Neural cell (in vitro differentiated cells): ENCODE results near the gene MYO1F. TPM values are rescaled to one million over a fixed set of nuclear protein-coding genes. Genes with fewer than 3 reads are reported as not detected.

Experiments
- H2AFZ ChIP-seq: fragments of 200-600, 300-800 bp; sonication (generic), shearing (Covaris generic); 2 replicates; pipeline ENCODE4 v1.6.0; 2014; ENCODE audit warnings: low read depth, mild to moderate bottlenecking, antibody characterized with exemption, low read length, moderate library complexity
- H3F3A ChIP-seq: fragments of 200-600 bp; shearing (Covaris generic); 2 replicates; pipeline ENCODE4 v1.6.1; 2016; ENCODE audit warnings: mild to moderate bottlenecking, moderate library complexity, mixed read lengths, antibody characterized with exemption, low read length; ENCODE audit not compliant: insufficient read depth, poor library complexity, severe bottlenecking
- H3K27ac ChIP-seq: fragments of 200-600, 300-800 bp; sonication (generic), shearing (Covaris generic); 2 replicates; pipeline ENCODE4 v1.5.1; 2014; ENCODE audit warnings: mild to moderate bottlenecking, low read length, moderate library complexity
- H3K27me3 ChIP-seq: fragments of 300-800, 200-600 bp; sonication (generic), shearing (Covaris generic); 2 replicates; pipeline ENCODE4 v1.6.0; 2014; ENCODE audit warnings: mild to moderate bottlenecking, low read depth, low read length, moderate library complexity; ENCODE audit not compliant: insufficient read depth
- H3K36me3 ChIP-seq: fragments of 300-800, 200-600 bp; sonication (generic), shearing (Covaris generic); 2 replicates; pipeline ENCODE4 v1.5.1; 2014; ENCODE audit warnings: mild to moderate bottlenecking, antibody characterized with exemption, low read length, moderate library complexity; ENCODE audit not compliant: insufficient read depth
- H3K4me2 ChIP-seq: fragments of 300-800, 200-600 bp; sonication (generic), shearing (Covaris generic); 2 replicates; pipeline ENCODE4 v1.6.0; 2014; ENCODE audit warnings: mild to moderate bottlenecking, low read length
- H3K4me3 ChIP-seq: fragments of 300-800, 200-600 bp; sonication (generic), shearing (Covaris generic); 2 replicates; pipeline ENCODE4 v1.5.1; 2014; ENCODE audit warnings: mild to moderate bottlenecking, low read length, moderate library complexity
- H3K79me2 ChIP-seq: fragments of 200-600 bp; shearing (Covaris generic); replicated peaks from 2 replicates; pipeline ENCODE4 v1.6.0; 2014; ENCODE audit warnings: mild to moderate bottlenecking, low read length, moderate library complexity; ENCODE audit not compliant: insufficient read depth
- H3K9ac ChIP-seq: fragments of 300-800, 200-600 bp; sonication (generic), shearing (Covaris generic); 2 replicates; pipeline ENCODE4 v1.6.1; 2016; ENCODE audit warnings: mild to moderate bottlenecking, low read length, mixed read lengths
- H3K9me2 ChIP-seq: fragments of 200-600 bp; shearing (Covaris generic); 2 replicates; pipeline ENCODE4 v1.6.1; 2016; ENCODE audit warnings: mild to moderate bottlenecking, low read length, mixed read lengths; ENCODE audit not compliant: insufficient read depth
- H3K9me3 ChIP-seq: fragments of 200-600, 300-800 bp; sonication (generic), shearing (Covaris generic); 2 replicates; pipeline ENCODE4 v1.6.1; 2016; ENCODE audit warnings: mild to moderate bottlenecking, mixed run types, low read length, moderate library complexity, mixed read lengths
- H4K20me1 ChIP-seq: fragments of 200-600 bp; shearing (Covaris generic); 2 replicates; pipeline ENCODE4 v1.6.1; 2016; ENCODE audit warnings: mild to moderate bottlenecking, mixed run types; ENCODE audit not compliant: insufficient read depth
- EP300 ChIP-seq: fragments of 450-650 bp; conservative IDR thresholded peaks from 2 replicates; pipeline ENCODE4 v1.6.1; 2014; ENCODE audit warnings: antibody characterized with exemption, mild to moderate bottlenecking, moderate library complexity; ENCODE audit not compliant: poor library complexity, severe bottlenecking
- EZH2 ChIP-seq: fragments of 200-600, 300-800 bp; shearing (Covaris generic), sonication (generic); IDR thresholded peaks from 2 replicates; pipeline ENCODE4 v1.6.1; 2014; ENCODE audit warnings: antibody characterized with exemption, low read length, borderline replicate concordance, mild to moderate bottlenecking; ENCODE audit not compliant: insufficient read depth, poor library complexity, severe bottlenecking
- MXI1 ChIP-seq: fragments of 450-650 bp; conservative IDR thresholded peaks from 2 replicates; pipeline ENCODE4 v1.6.1; 2014; ENCODE audit warnings: antibody characterized with exemption, mild to moderate bottlenecking; ENCODE audit not compliant: poor library complexity, severe bottlenecking
- POLR2AphosphoS5 ChIP-seq: IDR thresholded peaks from 2 replicates; pipeline ENCODE4 v1.6.1; 2012
- RAD21 ChIP-seq: fragments of 450-650 bp; conservative IDR thresholded peaks from 2 replicates; pipeline ENCODE4 v1.6.1; 2014; ENCODE audit warnings: antibody characterized with exemption, mild to moderate bottlenecking, moderate library complexity
- SMC3 ChIP-seq: fragments of 450-650 bp; conservative IDR thresholded peaks from 2 replicates; pipeline ENCODE4 v1.6.1; 2014; ENCODE audit warnings: antibody characterized with exemption, mild to moderate bottlenecking, moderate library complexity; ENCODE audit not compliant: poor library complexity
- TAF1 ChIP-seq: IDR thresholded peaks from 2 replicates; pipeline ENCODE4 v1.6.1; 2012; ENCODE audit warnings: low read depth
- polyA plus RNA-seq: library from polyadenylated mRNA; depleted of rRNA; stranded (reverse); fragments of >200 nt; gene quantifications from 2 replicates; pipeline ENCODE4 v1.2.3, GENCODE V29; 2014
- TF ChIP-seq, protein P1 (sequence below): fragments of 450-650 bp; IDR thresholded peaks from 2 replicates; pipeline ENCODE4 v1.5.1; 2014; ENCODE audit warnings: antibody characterized with exemption, mild to moderate bottlenecking, moderate library complexity; ENCODE audit not compliant: poor library complexity, severe bottlenecking
- TF ChIP-seq, protein P2 (sequence below): IDR thresholded peaks from 2 replicates; pipeline ENCODE4 v1.6.1; 2012; ENCODE audit warnings: borderline replicate concordance

The MYO1F gene
- polyA plus RNA-seq, 1 donor from 2014 or later = 0.40 TPM

DNA sequence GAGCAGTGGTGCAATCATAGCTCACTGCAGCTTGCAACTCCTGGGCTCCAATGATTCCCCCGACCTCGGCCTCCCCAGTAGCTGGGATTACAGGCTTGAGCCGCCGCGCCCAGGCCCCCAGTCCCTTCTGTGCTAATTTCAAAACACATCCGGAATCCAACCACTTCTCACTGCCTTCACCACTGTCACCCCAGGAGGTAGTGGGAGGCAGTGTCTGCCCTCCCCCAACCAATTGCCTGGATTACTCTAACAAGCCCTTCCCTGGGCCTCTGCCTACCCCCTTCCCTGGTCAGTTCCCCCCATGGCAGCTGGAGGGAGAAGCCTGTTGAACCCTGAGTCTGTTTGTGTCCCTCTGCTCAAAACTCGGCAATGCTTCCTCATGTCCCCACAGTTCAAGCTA lies 77.1 kb downstream of the MYO1F start:
- Histone ChIP-seq H3K4me3 (no peak overlapping the region), H3K9ac (no peak overlapping the region), H3K4me2 (no peak overlapping the region), H3K9me2 (no peaks in the 10 kb centered on the region), H3K36me3 (no peaks in the 10 kb centered on the region), H3K27me3 (no peaks in the 10 kb centered on the region), H3K79me2 (no peaks in the 10 kb centered on the region), H3K27ac (no peak overlapping the region), H3F3A (no peaks in the 10 kb centered on the region), H2AFZ (no peak overlapping the region), H3K9me3 (no peaks in the 10 kb centered on the region), H4K20me1 (no peaks in the 10 kb centered on the region)
- TF ChIP-seq EZH2 = no peak

DNA sequence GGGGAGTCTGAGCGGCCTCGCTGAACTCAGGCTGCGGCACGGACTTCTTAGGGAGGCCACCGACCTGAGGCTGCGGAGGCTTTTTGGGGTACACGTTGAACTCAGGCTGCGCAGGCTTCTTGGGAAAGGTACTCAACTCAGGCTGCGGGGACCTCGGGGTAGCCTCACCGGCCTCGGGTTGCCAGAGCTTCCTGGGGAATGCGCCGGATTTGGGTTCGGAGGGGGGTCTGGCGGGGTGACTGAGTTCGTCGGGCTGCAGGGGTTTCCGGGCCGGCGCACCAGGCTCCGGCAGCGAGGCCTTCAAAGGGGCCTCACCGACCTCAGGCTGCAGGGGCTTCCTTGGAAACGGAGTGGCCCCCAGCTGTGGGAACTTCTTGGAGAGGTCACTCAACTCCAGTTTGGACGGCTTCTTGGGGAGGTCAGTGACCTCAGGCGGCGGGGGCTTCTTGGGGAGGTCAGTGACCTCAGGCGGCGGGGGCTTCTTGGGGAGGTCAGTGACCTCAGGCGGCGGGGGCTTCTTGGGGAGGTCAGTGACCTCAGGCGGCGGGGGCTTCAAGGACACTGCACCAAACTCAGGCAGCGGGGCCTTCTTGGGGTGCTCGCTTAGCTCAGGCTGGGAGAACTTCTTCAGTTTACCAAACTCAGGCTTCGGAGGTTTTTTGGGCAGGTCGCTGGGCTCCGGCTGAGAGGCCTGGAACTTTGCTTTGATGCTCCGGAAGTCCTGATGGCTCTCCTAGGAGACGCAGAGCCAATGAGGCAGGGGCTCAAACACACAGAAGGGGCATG lies 78.0 kb downstream of the MYO1F start:
- Histone ChIP-seq H3K9me3 (no peaks in the 10 kb centered on the region), H3K79me2 (no peaks in the 10 kb centered on the region), H3K4me2 (no peak overlapping the region), H4K20me1 (no peaks in the 10 kb centered on the region), H2AFZ (no peak overlapping the region), H3K9ac (no peak overlapping the region), H3K4me3 (no peak overlapping the region), H3K36me3 (no peaks in the 10 kb centered on the region), H3K27ac (no peak overlapping the region), H3K27me3 (no peaks in the 10 kb centered on the region), H3F3A (no peaks in the 10 kb centered on the region), H3K9me2 (no peaks in the 10 kb centered on the region)
- TF ChIP-seq TAF1 = no peak
- no peak for TF ChIP-seq SMC3
- TF ChIP-seq POLR2AphosphoS5 = no peak
- TF ChIP-seq MXI1 = no peak
- TF ChIP-seq RAD21 = no peak
- TF ChIP-seq EP300 = no peak
- TF ChIP-seq, protein P1, sequence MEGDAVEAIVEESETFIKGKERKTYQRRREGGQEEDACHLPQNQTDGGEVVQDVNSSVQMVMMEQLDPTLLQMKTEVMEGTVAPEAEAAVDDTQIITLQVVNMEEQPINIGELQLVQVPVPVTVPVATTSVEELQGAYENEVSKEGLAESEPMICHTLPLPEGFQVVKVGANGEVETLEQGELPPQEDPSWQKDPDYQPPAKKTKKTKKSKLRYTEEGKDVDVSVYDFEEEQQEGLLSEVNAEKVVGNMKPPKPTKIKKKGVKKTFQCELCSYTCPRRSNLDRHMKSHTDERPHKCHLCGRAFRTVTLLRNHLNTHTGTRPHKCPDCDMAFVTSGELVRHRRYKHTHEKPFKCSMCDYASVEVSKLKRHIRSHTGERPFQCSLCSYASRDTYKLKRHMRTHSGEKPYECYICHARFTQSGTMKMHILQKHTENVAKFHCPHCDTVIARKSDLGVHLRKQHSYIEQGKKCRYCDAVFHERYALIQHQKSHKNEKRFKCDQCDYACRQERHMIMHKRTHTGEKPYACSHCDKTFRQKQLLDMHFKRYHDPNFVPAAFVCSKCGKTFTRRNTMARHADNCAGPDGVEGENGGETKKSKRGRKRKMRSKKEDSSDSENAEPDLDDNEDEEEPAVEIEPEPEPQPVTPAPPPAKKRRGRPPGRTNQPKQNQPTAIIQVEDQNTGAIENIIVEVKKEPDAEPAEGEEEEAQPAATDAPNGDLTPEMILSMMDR = no peak
- TF ChIP-seq, protein P2, sequence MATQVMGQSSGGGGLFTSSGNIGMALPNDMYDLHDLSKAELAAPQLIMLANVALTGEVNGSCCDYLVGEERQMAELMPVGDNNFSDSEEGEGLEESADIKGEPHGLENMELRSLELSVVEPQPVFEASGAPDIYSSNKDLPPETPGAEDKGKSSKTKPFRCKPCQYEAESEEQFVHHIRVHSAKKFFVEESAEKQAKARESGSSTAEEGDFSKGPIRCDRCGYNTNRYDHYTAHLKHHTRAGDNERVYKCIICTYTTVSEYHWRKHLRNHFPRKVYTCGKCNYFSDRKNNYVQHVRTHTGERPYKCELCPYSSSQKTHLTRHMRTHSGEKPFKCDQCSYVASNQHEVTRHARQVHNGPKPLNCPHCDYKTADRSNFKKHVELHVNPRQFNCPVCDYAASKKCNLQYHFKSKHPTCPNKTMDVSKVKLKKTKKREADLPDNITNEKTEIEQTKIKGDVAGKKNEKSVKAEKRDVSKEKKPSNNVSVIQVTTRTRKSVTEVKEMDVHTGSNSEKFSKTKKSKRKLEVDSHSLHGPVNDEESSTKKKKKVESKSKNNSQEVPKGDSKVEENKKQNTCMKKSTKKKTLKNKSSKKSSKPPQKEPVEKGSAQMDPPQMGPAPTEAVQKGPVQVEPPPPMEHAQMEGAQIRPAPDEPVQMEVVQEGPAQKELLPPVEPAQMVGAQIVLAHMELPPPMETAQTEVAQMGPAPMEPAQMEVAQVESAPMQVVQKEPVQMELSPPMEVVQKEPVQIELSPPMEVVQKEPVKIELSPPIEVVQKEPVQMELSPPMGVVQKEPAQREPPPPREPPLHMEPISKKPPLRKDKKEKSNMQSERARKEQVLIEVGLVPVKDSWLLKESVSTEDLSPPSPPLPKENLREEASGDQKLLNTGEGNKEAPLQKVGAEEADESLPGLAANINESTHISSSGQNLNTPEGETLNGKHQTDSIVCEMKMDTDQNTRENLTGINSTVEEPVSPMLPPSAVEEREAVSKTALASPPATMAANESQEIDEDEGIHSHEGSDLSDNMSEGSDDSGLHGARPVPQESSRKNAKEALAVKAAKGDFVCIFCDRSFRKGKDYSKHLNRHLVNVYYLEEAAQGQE = no peak
- TF ChIP-seq EZH2 = no peak

DNA sequence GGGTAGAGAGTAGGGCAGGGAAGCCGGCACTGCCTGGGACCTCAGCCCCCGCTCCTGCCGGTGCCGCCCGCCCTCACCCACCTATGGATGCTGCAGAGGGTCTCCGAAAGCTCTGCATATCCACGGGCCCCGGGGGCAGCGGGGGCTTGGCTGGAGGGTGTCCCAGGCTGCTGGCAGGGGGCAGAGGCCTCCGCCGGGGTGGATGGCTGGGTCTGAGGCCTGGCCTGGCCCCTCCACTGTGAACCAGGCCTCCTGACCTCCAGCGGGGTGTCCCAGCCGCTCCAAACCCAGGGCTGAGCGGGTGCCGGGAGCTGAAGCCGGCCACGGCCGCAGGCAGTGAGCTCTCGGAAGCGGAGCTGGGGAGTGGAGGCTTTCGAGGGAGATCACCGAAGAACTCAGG lies 78.9 kb downstream of the MYO1F start:
- no peaks in the 10 kb centered on the region for H3F3A ChIP-seq
- no peak overlapping the region for H3K4me2 ChIP-seq
- H2AFZ ChIP-seq = no peak overlapping the region
- no peaks in the 10 kb centered on the region for H3K36me3 ChIP-seq
- H3K4me3 ChIP-seq = no peak overlapping the region
- H3K79me2 ChIP-seq = no peaks in the 10 kb centered on the region
- no peaks in the 10 kb centered on the region for H3K9me2 ChIP-seq
- H3K27me3 ChIP-seq = no peaks in the 10 kb centered on the region
- H3K9ac ChIP-seq = no peak overlapping the region
- H3K27ac ChIP-seq = no peak overlapping the region
- H3K9me3 ChIP-seq = no peaks in the 10 kb centered on the region
- H4K20me1 ChIP-seq = no peaks in the 10 kb centered on the region
- TF ChIP-seq, protein P2 = no peak
- no peak for TF ChIP-seq POLR2AphosphoS5
- no peak for TF ChIP-seq TAF1
- no peak for TF ChIP-seq SMC3
- TF ChIP-seq EP300 = no peak
- TF ChIP-seq RAD21 = no peak
- TF ChIP-seq, protein P1 = no peak
